HG02943 (cell line): ENCODE data around the gene HIVEP3.

Experiments
- ATAC-seq: cut with Tn5 transposase; IDR thresholded peaks from one replicate; pipeline ENCODE4 v1.9.1; 2021; ENCODE audit warnings: mild to moderate bottlenecking, low read depth, moderate library complexity; ENCODE audit not compliant: unreplicated experiment

Gene HIVEP3

DNA sequence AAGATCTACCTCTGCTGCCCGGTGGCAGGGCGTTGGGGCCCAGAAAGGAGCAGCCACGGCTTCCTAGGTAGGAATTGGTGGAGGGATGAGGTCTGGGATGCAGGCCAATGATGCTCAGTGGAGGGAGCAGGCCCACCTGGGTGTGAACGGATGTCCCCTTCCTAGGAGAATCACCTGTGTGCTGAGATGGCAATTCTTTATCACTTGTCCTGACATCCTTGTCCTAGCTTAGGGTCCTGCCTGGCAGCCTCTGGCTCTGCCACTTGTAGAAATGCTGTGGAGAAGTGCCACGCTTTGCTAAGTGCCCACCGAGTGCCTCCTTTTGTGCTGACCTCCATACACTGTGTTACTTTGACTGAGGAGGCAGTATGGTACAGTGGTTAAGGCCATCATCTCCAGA is 447.1 kb downstream of the HIVEP3 start:
- ATAC-seq: no peak

- ATAC-seq: no peak
Observed at GRCh38 chr1:41469706-41470105, 449.0 kb downstream of the HIVEP3 start.

DNA sequence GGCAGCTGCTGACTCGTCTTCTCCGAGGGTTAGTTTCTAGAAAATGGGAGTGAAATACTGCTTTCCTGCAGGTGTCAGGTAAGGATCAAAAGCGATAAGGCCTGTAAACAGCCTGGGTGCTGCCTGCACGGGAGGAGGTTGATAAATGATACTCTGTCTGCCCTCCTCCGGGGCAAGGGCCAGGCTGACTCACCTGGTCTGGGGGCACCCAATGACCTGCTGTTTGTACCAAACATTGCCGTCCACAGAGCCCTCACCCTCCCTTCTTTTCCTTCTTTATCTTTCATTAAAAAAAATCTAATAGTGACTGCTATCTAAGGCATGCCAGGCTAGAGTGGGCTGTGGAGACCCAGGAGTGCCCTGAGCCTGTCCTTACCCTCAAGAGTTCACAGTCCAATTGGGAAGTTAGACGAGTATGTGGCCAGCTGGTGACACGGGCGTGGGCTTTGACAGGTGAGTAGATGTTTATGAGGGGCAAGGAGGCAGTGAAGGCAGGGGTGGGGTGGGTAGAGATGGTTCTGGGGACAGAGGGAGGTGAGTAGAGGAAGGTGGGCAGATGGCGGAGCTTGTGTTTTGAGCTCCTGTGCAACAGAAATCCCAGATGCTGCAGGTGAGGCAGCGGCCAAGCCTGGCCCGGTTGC is 450.5 kb downstream of the HIVEP3 start:
- ATAC-seq: no peak

- no peak for ATAC-seq
Observed at GRCh38 chr1:41467673-41468072, 451.0 kb downstream of the HIVEP3 start.

GRCh38 chr1:41466146-41466545 is 452.6 kb downstream of the HIVEP3 start:
- ATAC-seq: no peak

DNA sequence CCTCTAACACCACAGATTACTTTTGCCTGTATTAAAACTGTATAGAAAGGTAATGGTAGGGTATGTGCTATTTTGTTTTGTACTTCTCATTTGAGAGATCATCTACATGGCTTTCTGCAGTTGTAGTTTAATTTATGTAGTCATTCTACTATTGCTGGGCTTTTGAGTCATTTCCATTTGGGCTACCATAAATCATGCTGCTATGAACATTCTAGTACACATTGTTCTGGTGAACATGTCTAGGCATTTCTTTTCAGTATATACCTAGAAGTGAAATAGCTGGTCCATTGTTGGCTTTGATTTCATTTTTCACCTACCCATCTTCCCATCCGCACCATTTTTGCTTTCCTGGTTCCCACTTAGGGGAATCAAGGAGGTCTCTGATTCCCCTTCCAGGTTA is 453.0 kb downstream of the HIVEP3 start:
- ATAC-seq: no peak

- no peak for ATAC-seq
Observed at GRCh38 chr1:41464885-41465284, 453.8 kb downstream of the HIVEP3 start.

GRCh38 chr1:41463516-41463915 is 455.2 kb downstream of the HIVEP3 start:
- no peak for ATAC-seq

GRCh38 chr1:41462680-41463004 is 456.1 kb downstream of the HIVEP3 start:
- ATAC-seq: no peak

DNA sequence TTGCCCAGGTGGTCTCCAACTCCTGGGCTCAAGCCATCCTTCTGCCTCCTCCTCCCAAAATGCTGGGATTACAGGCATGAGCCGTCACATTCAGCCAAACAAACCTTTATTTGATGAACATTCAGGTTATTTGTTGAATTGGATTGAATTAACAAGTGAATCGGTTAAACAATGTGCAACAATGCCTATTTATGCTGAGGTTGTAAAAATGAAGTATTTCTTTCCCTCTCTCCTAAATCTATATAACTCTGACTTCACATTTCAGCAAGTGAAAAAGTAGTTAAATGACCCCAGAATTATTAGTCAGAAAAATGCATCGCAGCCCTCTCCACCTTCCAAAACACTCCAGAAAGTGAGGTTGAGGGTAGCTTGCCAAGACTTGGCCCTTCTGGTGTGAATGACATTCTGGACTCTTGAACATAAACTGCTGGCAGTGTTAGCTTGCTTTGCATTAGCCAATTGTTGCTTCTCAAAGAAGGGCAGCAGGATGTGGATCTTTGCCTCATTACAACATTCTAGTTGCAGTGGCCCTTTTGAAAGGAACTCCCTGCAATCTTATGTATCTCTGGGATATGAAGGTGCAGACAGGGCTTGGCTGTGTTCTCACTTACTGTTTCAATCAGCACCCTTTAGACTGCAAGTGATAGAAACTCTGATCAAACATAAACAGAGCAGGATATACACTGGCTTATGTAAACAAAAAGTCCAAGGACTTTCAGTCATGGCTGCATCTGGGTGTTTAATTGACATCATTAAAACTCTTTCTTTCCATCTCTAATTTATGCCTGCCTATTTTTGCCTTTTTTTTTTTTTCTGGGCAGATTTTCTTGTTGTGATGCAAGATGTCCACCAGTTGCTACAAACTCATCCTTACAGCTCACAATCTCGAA is 456.7 kb downstream of the HIVEP3 start:
- no peak for ATAC-seq

DNA sequence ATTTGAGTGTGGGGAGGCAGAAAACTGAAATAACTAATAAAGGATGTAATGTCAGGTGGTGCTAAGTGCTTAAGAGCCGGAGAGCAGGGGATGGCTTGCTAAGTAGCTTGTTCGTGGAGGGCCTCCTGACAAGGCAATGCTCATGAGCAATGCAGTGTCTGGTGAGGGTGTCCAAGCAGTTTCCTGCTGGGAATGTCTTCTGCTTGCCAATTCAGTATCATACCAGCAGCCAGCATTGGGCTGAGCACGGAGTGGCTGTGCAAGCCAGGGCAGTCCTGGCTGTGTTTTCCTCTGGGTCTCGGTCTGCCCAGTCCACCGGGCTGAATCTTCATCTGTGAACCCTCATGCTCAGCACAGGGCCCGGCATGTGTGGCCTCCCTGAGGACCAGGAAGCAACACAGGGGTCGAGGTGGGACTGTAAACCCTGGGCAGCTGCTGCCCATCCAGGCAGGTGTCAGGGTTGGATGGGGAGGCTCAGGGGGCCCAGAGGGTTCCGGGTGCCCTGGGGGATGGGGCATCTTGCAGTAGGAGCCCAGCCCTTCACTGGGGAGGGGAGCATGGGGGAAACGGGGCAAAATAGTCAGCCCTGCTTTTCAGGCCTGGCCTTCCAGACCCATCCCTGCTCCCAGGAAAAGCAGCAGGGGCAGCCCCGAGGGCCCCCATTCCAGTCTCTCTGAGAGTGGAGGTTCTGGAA is 461.7 kb downstream of the HIVEP3 start:
- no peak for ATAC-seq
